ENCODE data around the gene SRBD1. TPM values are rescaled to one million over a fixed set of nuclear protein-coding genes. Genes with fewer than 3 reads are reported as not detected.

SRBD1 gene
- total RNA-seq, 1 experiment from 2014 or later = 20.6 TPM

- ChIA-PET CTCF (no interaction called here), RAD21 (ENCODE audit: low non-redundant PET in 1 of 2, low total read pairs in 2 of 2, uncharacterized antibody in 2 of 2, unreplicated experiment in 2 of 2) (no interaction called here), POLR2A (no interaction called here)
- ATAC-seq (no peak), DNase-seq (ENCODE audit: low read depth, low spot score) (no peak)
- BruUV-seq (replicated peaks) = no TSS peak
- no peak overlapping the region for H3K4me3 ChIP-seq (replicated peaks in 1 of 2; ENCODE audit: low read depth in 1 of 2, low read length in 2 of 2)
- no peak overlapping the region for H3K9ac ChIP-seq (ENCODE audit: low read length)
- H3K9me2 ChIP-seq (ENCODE audit: insufficient read depth) = no peaks in the 10 kb centered on the region
- H3K79me2 ChIP-seq (ENCODE audit: insufficient read depth, low read length) = no peaks in the 10 kb centered on the region
- intact Hi-C loops (cut with micrococcal nuclease) = no loop called here
- no peak overlapping the region for H2AFZ ChIP-seq (ENCODE audit: low read depth, low read length, poor library complexity, severe bottlenecking)
- no peaks in the 10 kb centered on the region for H3K27me3 ChIP-seq (ENCODE audit: insufficient read depth, low read length)
- H3K27ac ChIP-seq (ENCODE audit: low read depth, low read length) = no peak overlapping the region
- H3K9me3 ChIP-seq (ENCODE audit: control insufficient read depth in 1 of 2, insufficient read depth in 1 of 2, low read depth in 1 of 2, low read length in 2 of 2) = no peaks in the 10 kb centered on the region
- no peaks in the 10 kb centered on the region for H3K36me3 ChIP-seq (ENCODE audit: control insufficient read depth in 1 of 2, insufficient read depth in 2 of 2, low read length in 2 of 2)
- TF ChIP-seq CTCF (IDR thresholded peaks at IDR 0.05 in 2 of 3, conservative IDR thresholded peaks at IDR 0.05 in 1 of 3; ENCODE audit: borderline replicate concordance in 1 of 3, insufficient read depth in 1 of 3, low read depth in 2 of 3, low read length in 2 of 3) (no peak), JUND (IDR thresholded peaks at IDR 0.05) (no peak), YY1 (IDR thresholded peaks at IDR 0.05; ENCODE audit: extremely low read depth, insufficient replicate concordance, low read depth, low read length) (no peak), EGR1 (IDR thresholded peaks at IDR 0.05; ENCODE audit: low read depth) (no peak), ZFX (IDR thresholded peaks at IDR 0.05) (no peak), ZNF274 (IDR thresholded peaks at IDR 0.05; ENCODE audit: low read depth, low read length) (no peak), ZBTB33 (IDR thresholded peaks at IDR 0.05; ENCODE audit: extremely low read depth, insufficient replicate concordance, low read length) (no peak), MAX (IDR thresholded peaks at IDR 0.05) (no peak), SP1 (IDR thresholded peaks at IDR 0.05; ENCODE audit: low read depth) (no peak), TCF7L2 (IDR thresholded peaks at IDR 0.05; ENCODE audit: borderline replicate concordance, extremely low read depth, insufficient read depth, insufficient read length) (no peak)
- no peak overlapping the region for H3K4me2 ChIP-seq (ENCODE audit: low read length)
- no peaks in the 10 kb centered on the region for H4K20me1 ChIP-seq (ENCODE audit: insufficient read depth)
- no peaks in the 10 kb centered on the region for H3K4me1 ChIP-seq (ENCODE audit: control insufficient read depth in 1 of 2, insufficient read depth in 2 of 2, low read length in 2 of 2)
Measured at GRCh38 chr2:45466053-45466452, 145.0 kb downstream of the SRBD1 start.

All from HCT116 (cell line).